ENCODE measurements around the gene MAPK7.

Gene MAPK7

DNA sequence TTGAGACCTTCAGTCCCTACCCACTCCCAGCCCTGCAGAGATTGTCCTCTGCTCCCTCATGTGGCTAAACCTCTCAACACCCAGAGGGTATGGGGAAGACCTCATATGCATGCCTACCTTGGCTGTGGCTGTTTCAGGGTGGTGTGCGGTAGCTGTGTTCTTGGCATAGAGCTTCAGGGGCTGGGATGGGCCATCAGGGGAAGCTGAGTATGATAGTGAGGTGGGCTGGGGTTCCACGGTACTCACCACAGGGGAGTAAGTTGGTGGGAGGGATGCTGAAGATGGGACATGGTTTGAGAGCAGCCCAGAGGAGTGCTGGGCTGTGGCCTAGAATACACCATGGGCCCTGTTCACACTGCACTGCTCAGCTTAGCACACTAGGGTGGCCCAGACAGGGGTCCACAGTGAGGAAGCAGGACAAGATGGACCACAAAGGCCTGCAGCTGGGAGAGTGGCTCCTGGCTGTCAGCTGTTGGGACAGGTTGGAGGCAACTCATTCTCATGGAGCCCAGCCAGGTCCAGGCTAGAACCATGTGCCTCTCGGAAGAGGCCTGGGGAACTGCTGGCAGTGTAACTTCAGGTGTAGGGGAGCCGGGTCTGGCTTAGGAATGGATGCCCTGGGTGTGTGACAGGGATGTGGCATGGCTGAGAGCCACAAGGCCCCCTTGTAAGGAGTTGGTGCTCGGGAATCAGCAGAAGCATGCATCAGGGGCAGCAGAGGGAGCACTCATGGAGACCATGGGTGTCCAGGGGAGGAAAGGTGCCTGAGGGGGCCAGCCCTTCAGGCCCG lies 5.6 kb downstream of the MAPK7 start:
- TF ChIP-seq, protein P1, sequence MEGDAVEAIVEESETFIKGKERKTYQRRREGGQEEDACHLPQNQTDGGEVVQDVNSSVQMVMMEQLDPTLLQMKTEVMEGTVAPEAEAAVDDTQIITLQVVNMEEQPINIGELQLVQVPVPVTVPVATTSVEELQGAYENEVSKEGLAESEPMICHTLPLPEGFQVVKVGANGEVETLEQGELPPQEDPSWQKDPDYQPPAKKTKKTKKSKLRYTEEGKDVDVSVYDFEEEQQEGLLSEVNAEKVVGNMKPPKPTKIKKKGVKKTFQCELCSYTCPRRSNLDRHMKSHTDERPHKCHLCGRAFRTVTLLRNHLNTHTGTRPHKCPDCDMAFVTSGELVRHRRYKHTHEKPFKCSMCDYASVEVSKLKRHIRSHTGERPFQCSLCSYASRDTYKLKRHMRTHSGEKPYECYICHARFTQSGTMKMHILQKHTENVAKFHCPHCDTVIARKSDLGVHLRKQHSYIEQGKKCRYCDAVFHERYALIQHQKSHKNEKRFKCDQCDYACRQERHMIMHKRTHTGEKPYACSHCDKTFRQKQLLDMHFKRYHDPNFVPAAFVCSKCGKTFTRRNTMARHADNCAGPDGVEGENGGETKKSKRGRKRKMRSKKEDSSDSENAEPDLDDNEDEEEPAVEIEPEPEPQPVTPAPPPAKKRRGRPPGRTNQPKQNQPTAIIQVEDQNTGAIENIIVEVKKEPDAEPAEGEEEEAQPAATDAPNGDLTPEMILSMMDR (IDR thresholded peaks at IDR 0.05; ENCODE audit: control insufficient read depth, insufficient read depth, low read depth, low read length, missing control alignments): no peak
- no peak overlapping the region for H3K4me3 ChIP-seq (ENCODE audit: control insufficient read depth, low read depth, low read length)
- DNase-seq (ENCODE audit: low read depth): no peak

DNA sequence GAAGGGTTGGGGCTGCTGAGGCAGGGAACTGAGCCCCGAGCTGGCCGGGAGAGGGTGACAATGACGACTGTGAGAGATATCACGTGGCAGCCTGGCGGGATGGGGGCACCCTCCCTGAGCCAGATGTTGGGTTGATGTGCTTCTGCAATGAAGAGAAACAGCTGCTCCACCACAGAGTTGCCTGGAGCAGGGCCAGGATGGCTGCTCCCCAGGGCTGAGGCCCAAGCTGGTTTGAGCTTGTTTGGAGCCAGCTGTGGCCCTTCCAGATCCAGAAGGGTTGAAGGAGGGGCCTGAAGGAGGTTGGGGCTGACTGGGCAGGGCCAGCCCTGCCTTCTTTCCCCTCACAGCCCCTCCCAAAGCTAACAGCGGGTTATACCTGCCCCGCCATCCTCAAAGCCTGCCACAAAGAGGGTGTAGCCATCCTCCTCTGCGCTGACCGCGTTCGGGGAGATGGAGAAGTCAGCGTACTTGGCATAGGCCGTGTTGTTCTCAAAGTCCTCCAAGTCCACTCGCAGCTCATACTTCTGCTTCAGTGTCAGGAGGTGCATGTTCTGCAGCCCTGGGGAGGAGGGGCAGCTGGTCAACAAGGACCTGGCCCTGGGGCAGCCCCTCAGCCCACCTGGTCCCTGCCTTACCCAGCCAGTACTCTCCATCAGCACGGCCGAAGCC lies 6.6 kb downstream of the MAPK7 start:
- H3K4me3 ChIP-seq (ENCODE audit: control insufficient read depth, low read depth, low read length): peak overlapping the region; percentile 4; the same call in 1 of the 2 replicates
- DNase-seq (ENCODE audit: low read depth): peak; percentile 79

DNA sequence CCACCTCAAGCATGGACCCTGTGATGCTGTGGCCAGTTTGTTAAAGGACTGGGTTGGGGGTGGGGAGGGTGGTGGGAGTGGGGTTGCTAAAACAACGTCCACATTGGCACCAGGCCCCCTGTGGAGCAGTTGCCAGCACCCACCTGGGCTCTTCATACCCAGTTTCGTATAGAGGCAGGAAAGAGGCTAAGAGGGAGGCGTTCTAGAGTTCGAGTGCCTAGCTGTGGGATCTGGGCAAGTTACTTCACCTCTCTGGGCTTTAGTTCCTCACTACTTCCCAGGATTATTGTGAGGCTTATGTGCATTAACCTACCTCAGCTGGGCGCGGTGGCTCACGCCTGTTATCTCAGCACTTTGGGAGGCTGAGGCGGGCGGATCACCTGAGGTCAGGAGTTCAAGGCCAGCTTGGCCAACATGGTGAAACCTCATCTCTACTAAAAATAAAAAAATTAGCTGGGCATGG lies 7.3 kb downstream of the MAPK7 start:
- DNase-seq (ENCODE audit: low read depth): no peak
- TF ChIP-seq, protein P1 (IDR thresholded peaks at IDR 0.05; ENCODE audit: control insufficient read depth, insufficient read depth, low read depth, low read length, missing control alignments): no peak
- no peak overlapping the region for H3K4me3 ChIP-seq (ENCODE audit: control insufficient read depth, low read depth, low read length)

More for the DNA sequence above, 6.6 kb downstream of the MAPK7 start:
- TF ChIP-seq, protein P1 (IDR thresholded peaks at IDR 0.05; ENCODE audit: control insufficient read depth, insufficient read depth, low read depth, low read length, missing control alignments): no peak

GRCh38 chr17:19386051-19386929 lies 8.0 kb downstream of the MAPK7 start:
- H3K4me3 ChIP-seq (ENCODE audit: control insufficient read depth, low read depth, low read length): peak overlapping the region; percentile 49
- peak; percentile 71 for DNase-seq (ENCODE audit: low read depth)
- TF ChIP-seq, protein P1 (IDR thresholded peaks at IDR 0.05; ENCODE audit: control insufficient read depth, insufficient read depth, low read depth, low read length, missing control alignments): no peak

GRCh38 chr17:19386974-19387920 lies 8.9 kb downstream of the MAPK7 start, which contains the start of gene MFAP4:
TSS of gene MFAP4 (minus strand) at chr17:19387190. CDS start at chr17:19387155, 35 bp downstream.
- DNase-seq (ENCODE audit: low read depth): peak; percentile 73
- TF ChIP-seq, protein P1 (IDR thresholded peaks at IDR 0.05; ENCODE audit: control insufficient read depth, insufficient read depth, low read depth, low read length, missing control alignments): no peak
- H3K4me3 ChIP-seq (ENCODE audit: control insufficient read depth, low read depth, low read length): peak within 1 kb of the TSS; percentile 49

Data from AG09309 (cell line).